Measurements from ENCODE around the gene PRKAG2. TPM values are rescaled to one million over a fixed set of nuclear protein-coding genes. Genes with fewer than 3 reads are reported as not detected.

Gene PRKAG2
- total RNA-seq, 1 donor from 2014 or later, result 35.6 TPM

DNA sequence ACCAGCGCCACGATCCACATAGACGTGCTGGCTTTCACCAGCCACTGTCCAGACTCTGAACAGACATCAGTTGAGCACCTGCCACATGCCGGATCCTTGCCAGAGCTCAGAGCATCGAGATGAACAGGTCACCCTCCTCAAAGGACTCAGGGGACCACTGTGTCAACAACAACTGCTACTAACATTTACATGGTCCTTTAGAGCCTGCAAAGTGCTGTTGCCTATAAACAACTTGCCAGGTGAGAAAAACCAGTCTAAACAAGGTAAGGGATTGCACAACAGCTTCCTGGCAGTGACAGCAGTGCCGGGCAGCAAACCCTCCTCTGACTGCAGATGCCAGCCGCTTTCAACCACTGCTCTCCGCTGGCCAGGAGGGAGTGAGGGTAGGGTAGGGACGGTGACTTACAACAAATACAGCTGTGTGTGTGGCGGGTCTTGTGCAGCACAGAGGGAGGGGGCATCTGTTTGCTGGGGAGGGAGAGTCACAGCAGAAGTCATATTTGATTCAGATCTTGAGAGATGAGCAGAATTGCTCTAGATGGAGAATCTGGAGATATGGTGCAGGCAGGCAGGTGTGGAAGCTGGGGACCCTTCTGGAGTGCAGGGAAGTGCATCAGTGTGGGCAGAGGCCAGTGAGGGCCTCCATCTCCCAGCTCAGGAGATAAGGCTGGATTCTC is 324.4 kb downstream of the PRKAG2 start:
- intact Hi-C loops (cut with DNase I), result no loop called here
- H3K4me3 ChIP-seq, result no peak overlapping the region
- TF ChIP-seq, protein P1, sequence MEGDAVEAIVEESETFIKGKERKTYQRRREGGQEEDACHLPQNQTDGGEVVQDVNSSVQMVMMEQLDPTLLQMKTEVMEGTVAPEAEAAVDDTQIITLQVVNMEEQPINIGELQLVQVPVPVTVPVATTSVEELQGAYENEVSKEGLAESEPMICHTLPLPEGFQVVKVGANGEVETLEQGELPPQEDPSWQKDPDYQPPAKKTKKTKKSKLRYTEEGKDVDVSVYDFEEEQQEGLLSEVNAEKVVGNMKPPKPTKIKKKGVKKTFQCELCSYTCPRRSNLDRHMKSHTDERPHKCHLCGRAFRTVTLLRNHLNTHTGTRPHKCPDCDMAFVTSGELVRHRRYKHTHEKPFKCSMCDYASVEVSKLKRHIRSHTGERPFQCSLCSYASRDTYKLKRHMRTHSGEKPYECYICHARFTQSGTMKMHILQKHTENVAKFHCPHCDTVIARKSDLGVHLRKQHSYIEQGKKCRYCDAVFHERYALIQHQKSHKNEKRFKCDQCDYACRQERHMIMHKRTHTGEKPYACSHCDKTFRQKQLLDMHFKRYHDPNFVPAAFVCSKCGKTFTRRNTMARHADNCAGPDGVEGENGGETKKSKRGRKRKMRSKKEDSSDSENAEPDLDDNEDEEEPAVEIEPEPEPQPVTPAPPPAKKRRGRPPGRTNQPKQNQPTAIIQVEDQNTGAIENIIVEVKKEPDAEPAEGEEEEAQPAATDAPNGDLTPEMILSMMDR (IDR thresholded peaks at IDR 0.05), result no peak
- peak; percentile 84 for DNase-seq
- peaks cover 13% of the 10 kb centered on the region for H3K36me3 ChIP-seq
- peak overlapping the region; percentile 24 for H3K27ac ChIP-seq
- H3K4me1 ChIP-seq, result peaks cover 4% of the 10 kb centered on the region
- ATAC-seq, result peak; percentile 90
- H3K9me3 ChIP-seq, result no peaks in the 10 kb centered on the region
- no peaks in the 10 kb centered on the region for H3K27me3 ChIP-seq

DNA sequence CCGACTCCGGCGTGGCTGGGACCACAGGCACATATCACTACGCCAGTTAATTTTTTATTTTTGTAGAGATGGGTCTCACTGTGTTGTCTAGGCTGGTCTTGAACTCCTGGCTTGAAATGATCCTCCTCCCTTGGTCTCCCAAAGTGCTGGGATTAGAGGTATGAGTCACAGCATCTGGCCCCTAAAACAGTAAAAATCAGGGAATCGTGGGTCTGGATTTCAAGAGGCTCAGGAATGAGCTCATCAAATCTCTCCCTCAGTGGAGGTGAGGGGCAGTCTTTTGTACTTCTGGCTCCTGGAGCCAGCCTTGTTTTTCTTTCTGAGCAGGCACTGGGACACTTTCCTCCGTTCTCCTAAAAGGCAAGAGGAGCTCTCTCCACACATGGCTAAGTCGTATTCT is 325.1 kb downstream of the PRKAG2 start:
- H3K36me3 ChIP-seq, result peaks cover 8% of the 10 kb centered on the region
- intact Hi-C loops (cut with DNase I), result no loop called here
- no peaks in the 10 kb centered on the region for H3K9me3 ChIP-seq
- ATAC-seq (no peak), DNase-seq (no peak)
- H3K4me3 ChIP-seq, result no peak overlapping the region
- H3K27ac ChIP-seq, result peak overlapping the region; percentile 24
- no peaks in the 10 kb centered on the region for H3K27me3 ChIP-seq
- peaks cover 4% of the 10 kb centered on the region for H3K4me1 ChIP-seq
- TF ChIP-seq, protein P1 (IDR thresholded peaks at IDR 0.05), result no peak

DNA sequence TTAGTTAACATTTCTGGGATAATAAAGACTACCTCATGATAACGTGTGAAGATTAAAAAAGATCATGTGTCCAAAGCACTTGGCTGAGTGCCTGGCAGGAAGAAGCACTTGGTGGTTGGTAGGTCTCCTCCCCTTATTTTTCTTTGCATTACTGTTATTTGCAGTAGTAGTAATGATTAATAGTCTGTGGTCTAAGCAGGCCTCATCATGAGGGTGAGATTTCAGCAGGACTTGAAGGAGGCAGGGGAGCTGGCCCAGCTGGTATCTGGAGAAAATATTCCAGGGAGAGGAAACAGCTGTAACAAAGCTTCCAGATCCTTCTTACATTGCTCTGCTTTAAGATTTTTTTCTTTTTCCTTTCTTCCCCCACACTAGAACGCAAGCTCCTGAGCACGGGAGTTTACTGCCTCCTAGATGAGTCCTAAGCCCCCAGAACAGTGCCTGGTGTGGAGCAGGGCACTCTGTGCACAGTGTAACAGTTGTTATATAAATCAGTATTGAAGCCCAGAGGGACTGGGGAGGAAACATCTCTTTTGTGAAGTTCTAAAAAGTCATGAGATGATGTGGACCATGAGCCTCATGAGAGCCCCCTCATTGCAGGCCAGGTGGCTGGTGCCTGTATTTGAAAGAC is 326.1 kb downstream of the PRKAG2 start:
- H3K27ac ChIP-seq, result no peak overlapping the region
- DNase-seq (peak; percentile 66), ATAC-seq (peak; percentile 51)
- intact Hi-C loops (cut with DNase I), result no loop called here
- H3K36me3 ChIP-seq, result no peaks in the 10 kb centered on the region
- TF ChIP-seq, protein P1 (IDR thresholded peaks at IDR 0.05), result no peak
- peaks cover 4% of the 10 kb centered on the region for H3K4me1 ChIP-seq
- no peaks in the 10 kb centered on the region for H3K27me3 ChIP-seq
- no peak overlapping the region for H3K4me3 ChIP-seq
- no peaks in the 10 kb centered on the region for H3K9me3 ChIP-seq

DNA sequence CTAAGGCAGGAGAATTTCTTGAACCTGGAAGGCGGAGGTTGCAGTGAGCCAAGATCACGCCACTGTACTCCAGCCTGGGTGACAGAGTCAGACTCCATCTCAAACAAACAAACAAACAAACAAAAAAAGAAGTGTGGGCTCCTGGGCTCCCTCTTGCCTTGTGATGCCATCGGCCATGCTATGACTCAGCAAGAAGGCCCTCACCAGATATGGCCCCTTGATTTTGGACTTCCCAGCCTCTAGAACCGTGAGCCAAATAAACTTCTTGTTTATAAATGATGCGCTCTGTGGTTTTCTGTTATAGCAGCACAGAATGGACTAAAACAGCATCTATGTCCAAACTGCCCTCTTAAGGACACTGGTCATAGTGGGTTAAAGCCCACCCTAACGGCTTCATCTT is 327.3 kb downstream of the PRKAG2 start:
- intact Hi-C loops (cut with DNase I), result no loop called here
- H3K4me1 ChIP-seq, result peaks cover 4% of the 10 kb centered on the region
- DNase-seq, result no peak

DNA sequence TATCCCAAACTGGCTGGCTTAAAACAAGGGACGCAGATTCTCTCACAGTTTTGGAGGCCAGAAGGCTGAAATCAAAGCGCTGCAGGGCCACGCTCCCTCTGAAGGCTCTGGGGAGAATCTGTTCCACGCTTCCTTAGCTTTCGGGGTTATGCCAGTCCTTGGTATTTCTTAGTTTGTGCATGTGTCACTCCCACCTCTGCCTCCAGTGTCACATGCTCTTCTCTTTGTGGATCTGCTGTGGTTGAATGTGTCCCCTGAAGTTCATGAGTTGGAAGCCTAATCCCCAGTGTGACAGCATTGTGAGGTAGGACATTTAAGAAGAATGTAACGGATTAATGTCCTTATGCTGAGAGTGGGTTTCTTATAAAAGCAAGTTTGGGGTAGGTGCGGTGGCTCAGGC is 327.8 kb downstream of the PRKAG2 start:
- TF ChIP-seq, protein P1 (IDR thresholded peaks at IDR 0.05), result no peak
- Histone ChIP-seq H3K4me1 (peaks cover 4% of the 10 kb centered on the region), H3K27me3 (no peaks in the 10 kb centered on the region), H3K27ac (no peak overlapping the region), H3K4me3 (no peak overlapping the region), H3K9me3 (no peaks in the 10 kb centered on the region), H3K36me3 (no peaks in the 10 kb centered on the region)
- intact Hi-C loops (cut with DNase I), result no loop called here
- ATAC-seq (no peak), DNase-seq (no peak)

More for the DNA sequence above, 327.3 kb downstream of the PRKAG2 start:
- Histone ChIP-seq H3K4me3 (no peak overlapping the region), H3K36me3 (no peaks in the 10 kb centered on the region), H3K27ac (no peak overlapping the region), H3K9me3 (no peaks in the 10 kb centered on the region), H3K27me3 (no peaks in the 10 kb centered on the region)
- no peak for ATAC-seq
- TF ChIP-seq, protein P1 (IDR thresholded peaks at IDR 0.05), result no peak

Data from upper lobe of right lung (tissue), 1 donor.